A673 (cell line): ENCODE results near the gene ABT1. TPM values are rescaled to one million over a fixed set of nuclear protein-coding genes. Genes with fewer than 3 reads are reported as not detected.

Experiments used
- BruUV-seq: library from RNA; stranded (reverse); fragments of 400-500 nt; replicated peaks from 2 replicates; lab custom pipeline; 2021; lab: Mats Ljungman, UMichigan
- CTCF ChIA-PET: fragments of 300-600 bp; sonication (Branson Sonifier 250); formaldehyde crosslinking; loops from one replicate; lab custom pipeline; 2022; ENCODE audit warnings: antibody characterized with exemption; lab: Charles Lee
- POLR2A ChIA-PET: fragments of 300-600 bp; sonication (Branson Sonifier 250); formaldehyde crosslinking; loops from one replicate; lab custom pipeline; 2022; ENCODE audit warnings: antibody characterized with exemption; ENCODE audit not compliant: low non-redundant PET; lab: Charles Lee
- DNase-seq: peaks from one replicate; pipeline ENCODE4 v3.0.0-alpha.2; 2015; ENCODE audit warnings: low spot score
- H3K27ac ChIP-seq: fragments of 200-600 bp; sonication (generic); 2 replicates; pipeline ENCODE4 v1.5.1; 2016; ENCODE audit warnings: mixed run types, low read depth, mild to moderate bottlenecking, mixed read lengths, antibody characterized with exemption, low read length; ENCODE audit not compliant: poor library complexity, severe bottlenecking
- H3K27me3 ChIP-seq: fragments of 200-600 bp; sonication (generic); replicated peaks from 2 replicates; pipeline ENCODE4 v1.6.1; 2017; ENCODE audit warnings: mixed run types, low read depth, mild to moderate bottlenecking, mixed read lengths, antibody characterized with exemption, low read length; ENCODE audit not compliant: insufficient read depth, poor library complexity
- H3K36me3 ChIP-seq: fragments of 200-600 bp; sonication (generic); 2 replicates; pipeline ENCODE4 v1.6.1; 2016; ENCODE audit warnings: mixed run types, mild to moderate bottlenecking, mixed read lengths, antibody characterized with exemption, low read length; ENCODE audit not compliant: insufficient read depth, poor library complexity, severe bottlenecking
- H3K4me1 ChIP-seq: fragments of 200-600 bp; sonication (generic); 2 replicates; pipeline ENCODE4 v1.6.1; 2017; ENCODE audit warnings: mixed run types, mild to moderate bottlenecking, mixed read lengths, antibody characterized with exemption, low read length; ENCODE audit not compliant: insufficient read depth, poor library complexity, severe bottlenecking
- H3K4me3 ChIP-seq: fragments of 200-600 bp; sonication (generic); 2 replicates; pipeline ENCODE4 v1.5.1; 2016; ENCODE audit warnings: low read depth, mixed run types, mild to moderate bottlenecking, mixed read lengths, low read length; ENCODE audit not compliant: poor library complexity, severe bottlenecking
- H3K9me3 ChIP-seq: fragments of 200-600 bp; sonication (generic); 2 replicates; pipeline ENCODE4 v1.6.1; 2016; ENCODE audit warnings: mixed run types, low read depth, mild to moderate bottlenecking, mixed read lengths, antibody characterized with exemption, low read length; ENCODE audit not compliant: poor library complexity, severe bottlenecking
- CTCF ChIP-seq: fragments of 300-800, 200-600 bp; sonication (generic); conservative IDR thresholded peaks from 2 replicates; pipeline ENCODE4 v1.5.1; 2017; ENCODE audit warnings: low read depth, mild to moderate bottlenecking, antibody characterized with exemption, low read length, moderate library complexity, mixed read lengths
- EZH2 ChIP-seq: fragments of 200-600 bp; sonication (generic); IDR thresholded peaks from 2 replicates; pipeline ENCODE4 v1.6.1; 2017; ENCODE audit warnings: borderline replicate concordance, low read depth, mild to moderate bottlenecking, mixed read lengths, antibody characterized with exemption, low read length; ENCODE audit not compliant: poor library complexity, severe bottlenecking
- intact Hi-C: fragments of 100-400 bp; cut with micrococcal nuclease; formaldehyde crosslinking; loops from one replicate; pipeline ENCODE4 v1.10.0; 2022; ENCODE audit not compliant: unreplicated experiment
- total RNA-seq: library from RNA; stranded (reverse); gene quantifications from 2 replicates; pipeline ENCODE4 v1.2.3, GENCODE V29; 2021

Gene ABT1
- total RNA-seq, 1 experiment from 2014 or later: 18.1 TPM

GRCh38 chr6:26623339-26623859, 26.6 kb downstream of the ABT1 start:
- H3K4me1 ChIP-seq: no peaks in the 10 kb centered on the region
- CTCF ChIA-PET: no interaction called here
- no peak overlapping the region for H3K4me3 ChIP-seq
- no peak overlapping the region for H3K27ac ChIP-seq
- H3K36me3 ChIP-seq: no peaks in the 10 kb centered on the region
- DNase-seq: no peak
- H3K9me3 ChIP-seq: no peaks in the 10 kb centered on the region
- intact Hi-C loops: no loop called here
- BruUV-seq: no TSS peak
- POLR2A ChIA-PET: no interaction called here
- no peaks in the 10 kb centered on the region for H3K27me3 ChIP-seq
- no peak for TF ChIP-seq EZH2
- TF ChIP-seq CTCF: no peak

GRCh38 chr6:26624557-26624956, 27.8 kb downstream of the ABT1 start:
- intact Hi-C loops: no loop called here
- H3K36me3 ChIP-seq: no peaks in the 10 kb centered on the region
- no peaks in the 10 kb centered on the region for H3K27me3 ChIP-seq
- no peak overlapping the region for H3K4me3 ChIP-seq
- BruUV-seq: no TSS peak
- no peak for DNase-seq
- POLR2A ChIA-PET: no interaction called here
- H3K9me3 ChIP-seq: no peaks in the 10 kb centered on the region
- CTCF ChIA-PET: no interaction called here
- no peak overlapping the region for H3K27ac ChIP-seq
- TF ChIP-seq EZH2 (no peak), CTCF (no peak)
- H3K4me1 ChIP-seq: no peaks in the 10 kb centered on the region

- intact Hi-C loops: no loop called here
- H3K4me3 ChIP-seq: no peak overlapping the region
- H3K36me3 ChIP-seq: no peaks in the 10 kb centered on the region
- DNase-seq: no peak
- H3K9me3 ChIP-seq: no peaks in the 10 kb centered on the region
- ChIA-PET POLR2A (no interaction called here), CTCF (no interaction called here)
- no TSS peak for BruUV-seq
- H3K27ac ChIP-seq: no peak overlapping the region
- H3K4me1 ChIP-seq: no peaks in the 10 kb centered on the region
- no peaks in the 10 kb centered on the region for H3K27me3 ChIP-seq
- TF ChIP-seq CTCF (no peak), EZH2 (no peak)
Observed at GRCh38 chr6:26627843-26628242, 31.1 kb downstream of the ABT1 start.
